ENCODE measurements around the gene MYO7A.

MYO7A gene

GRCh38 chr11:77083566-77084245 is 44.3 kb upstream of the MYO7A start:
- no peak for DNase-seq (ENCODE audit: low spot score)
- in situ Hi-C loops (cut with MboI; ENCODE audit: low pct_unique_long_range_greater_than_20kb, low sequenced_read_pairs, unreplicated experiment), result no loop called here
- TF ChIP-seq CTCF (IDR thresholded peaks at IDR 0.05; ENCODE audit: extremely low read depth, insufficient read depth, missing control alignments), result no peak

GRCh38 chr11:77084581-77085191 is 43.4 kb upstream of the MYO7A start:
- no peak for DNase-seq (ENCODE audit: low spot score)
- no peak for TF ChIP-seq CTCF (IDR thresholded peaks at IDR 0.05; ENCODE audit: extremely low read depth, insufficient read depth, missing control alignments)
- in situ Hi-C loops (cut with MboI; ENCODE audit: low pct_unique_long_range_greater_than_20kb, low sequenced_read_pairs, unreplicated experiment), result no loop called here

GRCh38 chr11:77085652-77086051 is 42.4 kb upstream of the MYO7A start:
- in situ Hi-C loops (cut with MboI; ENCODE audit: low pct_unique_long_range_greater_than_20kb, low sequenced_read_pairs, unreplicated experiment), result no loop called here
- no peak for TF ChIP-seq CTCF (IDR thresholded peaks at IDR 0.05; ENCODE audit: extremely low read depth, insufficient read depth, missing control alignments)
- DNase-seq (ENCODE audit: low spot score), result no peak

- no peak for DNase-seq (ENCODE audit: low spot score)
- in situ Hi-C loops (cut with MboI; ENCODE audit: low pct_unique_long_range_greater_than_20kb, low sequenced_read_pairs, unreplicated experiment), result no loop called here
- no peak for TF ChIP-seq CTCF (IDR thresholded peaks at IDR 0.05; ENCODE audit: extremely low read depth, insufficient read depth, missing control alignments)
Measured at GRCh38 chr11:77086521-77087472, 41.2 kb upstream of the MYO7A start.

GRCh38 chr11:77087723-77088225 is 40.3 kb upstream of the MYO7A start:
- TF ChIP-seq CTCF (IDR thresholded peaks at IDR 0.05; ENCODE audit: extremely low read depth, insufficient read depth, missing control alignments), result no peak
- no peak for DNase-seq (ENCODE audit: low spot score)
- in situ Hi-C loops (cut with MboI; ENCODE audit: low pct_unique_long_range_greater_than_20kb, low sequenced_read_pairs, unreplicated experiment), result no loop called here

GRCh38 chr11:77088236-77089003 is 39.6 kb upstream of the MYO7A start:
- no peak for DNase-seq (ENCODE audit: low spot score)
- in situ Hi-C loops (cut with MboI; ENCODE audit: low pct_unique_long_range_greater_than_20kb, low sequenced_read_pairs, unreplicated experiment), result no loop called here
- TF ChIP-seq CTCF (IDR thresholded peaks at IDR 0.05; ENCODE audit: extremely low read depth, insufficient read depth, missing control alignments), result no peak
